Activated naive CD8-positive, alpha-beta T cell (primary cell): Measurements from ENCODE around the gene UBE2L3.
"Not testable (repeated sequence)": the region's sequence is repeated elsewhere in the genome, so short reads cannot be mapped to it uniquely, and the experiment has no call there.

Experiments used
- H3K27ac Mint-ChIP-seq: one replicate; pipeline ENCODE4 v1.8.0; 2021; ENCODE audit warnings: mixed read lengths
- H3K27me3 Mint-ChIP-seq: one replicate; pipeline ENCODE4 v1.8.0; 2021; ENCODE audit warnings: mixed read lengths
- H3K36me3 Mint-ChIP-seq: one replicate; pipeline ENCODE4 v1.8.0; 2021; ENCODE audit warnings: mixed read lengths
- H3K4me1 Mint-ChIP-seq: one replicate; pipeline ENCODE4 v1.8.0; 2021; ENCODE audit warnings: low read depth, mixed read lengths
- H3K4me3 Mint-ChIP-seq: one replicate; pipeline ENCODE4 v1.8.0; 2021; ENCODE audit warnings: mild to moderate bottlenecking, mixed read lengths
- H3K9me3 Mint-ChIP-seq: one replicate; pipeline ENCODE4 v1.8.0; 2021; ENCODE audit warnings: low read depth, mixed read lengths

UBE2L3 gene

GRCh38 chr22:21639359-21639758 is 71.8 kb downstream of the UBE2L3 start:
- no peaks in the 10 kb centered on the region for H3K27me3 Mint-ChIP-seq
- H3K27ac Mint-ChIP-seq = no peak overlapping the region
- H3K36me3 Mint-ChIP-seq = peaks cover 5% of the 10 kb centered on the region
- H3K9me3 Mint-ChIP-seq = no peaks in the 10 kb centered on the region
- H3K4me3 Mint-ChIP-seq = no peak overlapping the region
- H3K4me1 Mint-ChIP-seq = peaks cover 21% of the 10 kb centered on the region

GRCh38 chr22:21640810-21641209 is 73.3 kb downstream of the UBE2L3 start:
- Mint-ChIP-seq H3K4me3 (peak overlapping the region; percentile 93), H3K4me1 (peaks cover 21% of the 10 kb centered on the region), H3K27me3 (no peaks in the 10 kb centered on the region), H3K27ac (peak overlapping the region; percentile 86), H3K36me3 (peaks cover 5% of the 10 kb centered on the region), H3K9me3 (no peaks in the 10 kb centered on the region)

- H3K4me1 Mint-ChIP-seq = peaks cover 24% of the 10 kb centered on the region
- H3K9me3 Mint-ChIP-seq = no peaks in the 10 kb centered on the region
Measured at GRCh38 chr22:21641417-21641788, 73.9 kb downstream of the UBE2L3 start.

GRCh38 chr22:21641789-21642583 is 74.5 kb downstream of the UBE2L3 start, which contains the start of gene SDF2L1:
SDF2L1 (plus strand) TSS chr22:21642302; CDS start chr22:21642337, 35 bp downstream.
- Mint-ChIP-seq H3K27me3 (no peaks in the 10 kb centered on the region), H3K4me1 (peaks cover 29% of the 10 kb centered on the region), H3K4me3 (peak within 1 kb of the TSS; percentile 93), H3K27ac (peak within 1 kb of the TSS; percentile 89), H3K36me3 (peaks cover 8% of the 10 kb centered on the region), H3K9me3 (no peaks in the 10 kb centered on the region)

More at GRCh38 chr22:21641417-21641788, 73.9 kb downstream of the UBE2L3 start:
- Mint-ChIP-seq H3K27me3 (no peaks in the 10 kb centered on the region), H3K4me3 (peak overlapping the region; percentile 93), H3K36me3 (peaks cover 6% of the 10 kb centered on the region), H3K27ac (peak overlapping the region; percentile 86)

GRCh38 chr22:21642584-21643448 is 75.3 kb downstream of the UBE2L3 start:
- no peaks in the 10 kb centered on the region for H3K27me3 Mint-ChIP-seq
- peak overlapping the region; percentile 93 for H3K4me3 Mint-ChIP-seq
- H3K36me3 Mint-ChIP-seq = peaks cover 8% of the 10 kb centered on the region
- H3K27ac Mint-ChIP-seq = peak overlapping the region; percentile 89
- peaks cover 29% of the 10 kb centered on the region for H3K4me1 Mint-ChIP-seq
- H3K9me3 Mint-ChIP-seq = no peaks in the 10 kb centered on the region

- H3K27me3 Mint-ChIP-seq = no peaks in the 10 kb centered on the region
- peak overlapping the region; percentile 93 for H3K4me3 Mint-ChIP-seq
- peak overlapping the region; percentile 28 for H3K27ac Mint-ChIP-seq
- H3K4me1 Mint-ChIP-seq = peaks cover 29% of the 10 kb centered on the region
- peaks cover 8% of the 10 kb centered on the region for H3K36me3 Mint-ChIP-seq
- H3K9me3 Mint-ChIP-seq = no peaks in the 10 kb centered on the region
Measured at GRCh38 chr22:21643533-21644357, 76.2 kb downstream of the UBE2L3 start.

GRCh38 chr22:21645513-21645912 is 78.0 kb downstream of the UBE2L3 start:
- peaks cover 33% of the 10 kb centered on the region for H3K4me1 Mint-ChIP-seq
- H3K27ac Mint-ChIP-seq, H3K9me3 Mint-ChIP-seq, H3K4me3 Mint-ChIP-seq, H3K27me3 Mint-ChIP-seq, H3K36me3 Mint-ChIP-seq: not testable (repeated sequence)

- no peaks in the 10 kb centered on the region for H3K27me3 Mint-ChIP-seq
Measured at GRCh38 chr22:21646608-21647590, 79.4 kb downstream of the UBE2L3 start.

GRCh38 chr22:21650280-21650679 is 82.8 kb downstream of the UBE2L3 start:
- Mint-ChIP-seq H3K4me3 (peak overlapping the region; percentile 88), H3K36me3 (peaks cover 3% of the 10 kb centered on the region), H3K27me3 (no peaks in the 10 kb centered on the region), H3K9me3 (no peaks in the 10 kb centered on the region), H3K27ac (no peak overlapping the region), H3K4me1 (peaks cover 28% of the 10 kb centered on the region)

More at GRCh38 chr22:21646608-21647590, 79.4 kb downstream of the UBE2L3 start:
- H3K9me3 Mint-ChIP-seq = no peaks in the 10 kb centered on the region
- H3K4me1 Mint-ChIP-seq = peaks cover 38% of the 10 kb centered on the region
- H3K36me3 Mint-ChIP-seq = peaks cover 8% of the 10 kb centered on the region
- H3K4me3 Mint-ChIP-seq = peak overlapping the region; percentile 59
- peak overlapping the region; percentile 64 for H3K27ac Mint-ChIP-seq

GRCh38 chr22:21650823-21651520 is 83.5 kb downstream of the UBE2L3 start:
- Mint-ChIP-seq H3K27ac (peak overlapping the region; percentile 8), H3K9me3 (no peaks in the 10 kb centered on the region), H3K4me1 (peaks cover 28% of the 10 kb centered on the region), H3K4me3 (peak overlapping the region; percentile 88), H3K36me3 (peaks cover 3% of the 10 kb centered on the region), H3K27me3 (no peaks in the 10 kb centered on the region)

GRCh38 chr22:21651521-21652009 is 84.1 kb downstream of the UBE2L3 start:
- peak overlapping the region; percentile 88 for H3K4me3 Mint-ChIP-seq
- no peaks in the 10 kb centered on the region for H3K9me3 Mint-ChIP-seq
- H3K36me3 Mint-ChIP-seq = peaks cover under 1% of the 10 kb centered on the region
- H3K27ac Mint-ChIP-seq = peak overlapping the region; percentile 58
- H3K27me3 Mint-ChIP-seq = no peaks in the 10 kb centered on the region
- H3K4me1 Mint-ChIP-seq = peaks cover 28% of the 10 kb centered on the region

GRCh38 chr22:21652010-21652546 is 84.6 kb downstream of the UBE2L3 start:
- H3K4me3 Mint-ChIP-seq = peak overlapping the region; percentile 88
- no peaks in the 10 kb centered on the region for H3K36me3 Mint-ChIP-seq
- no peaks in the 10 kb centered on the region for H3K27me3 Mint-ChIP-seq
- peaks cover 30% of the 10 kb centered on the region for H3K4me1 Mint-ChIP-seq
- peak overlapping the region; percentile 66 for H3K27ac Mint-ChIP-seq
- H3K9me3 Mint-ChIP-seq = no peaks in the 10 kb centered on the region
